ENCODE measurements around the gene UNC50.
A peak's percentile ranks its signal among the peaks of the same experiment; 100 is the strongest.
"Not testable (repeated sequence)": the region's sequence is repeated elsewhere in the genome, so short reads cannot be mapped to it uniquely, and the experiment has no call there.

Gene UNC50

DNA sequence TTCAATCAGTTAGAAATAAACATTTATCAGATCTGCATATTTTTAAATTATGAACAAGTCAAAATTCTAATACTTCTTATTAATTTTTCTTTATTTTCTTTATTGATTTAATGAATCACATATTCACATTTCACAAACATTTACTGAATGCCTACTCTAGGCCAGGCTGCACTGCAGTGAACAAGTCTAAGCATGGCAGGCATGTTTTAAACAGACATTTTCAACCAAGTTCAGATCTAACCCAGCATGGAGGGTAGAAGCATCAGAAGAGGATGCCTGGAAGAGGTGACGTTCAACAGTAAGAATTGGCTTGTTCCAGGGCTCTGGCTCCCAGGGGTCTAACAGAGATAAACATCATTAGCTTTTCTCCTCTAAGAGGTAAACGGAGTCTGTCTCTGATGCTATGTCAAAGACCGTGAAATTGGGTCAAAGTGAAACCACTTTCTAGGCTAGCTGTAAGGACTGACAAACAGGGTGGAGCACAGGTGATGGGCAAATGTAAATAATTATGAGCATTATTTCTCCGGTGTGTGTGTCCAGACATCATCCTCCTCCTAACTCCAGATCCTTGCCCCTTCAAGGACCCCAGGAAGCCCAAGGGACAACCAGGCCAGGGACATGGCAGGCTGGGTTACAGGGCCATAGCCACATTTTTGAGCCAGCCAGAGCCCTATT is 50.6 kb downstream of the UNC50 start:
- H3K27ac ChIP-seq, result no peak overlapping the region
- DNase-seq (ENCODE audit: low read depth, low spot score), result no peak

DNA sequence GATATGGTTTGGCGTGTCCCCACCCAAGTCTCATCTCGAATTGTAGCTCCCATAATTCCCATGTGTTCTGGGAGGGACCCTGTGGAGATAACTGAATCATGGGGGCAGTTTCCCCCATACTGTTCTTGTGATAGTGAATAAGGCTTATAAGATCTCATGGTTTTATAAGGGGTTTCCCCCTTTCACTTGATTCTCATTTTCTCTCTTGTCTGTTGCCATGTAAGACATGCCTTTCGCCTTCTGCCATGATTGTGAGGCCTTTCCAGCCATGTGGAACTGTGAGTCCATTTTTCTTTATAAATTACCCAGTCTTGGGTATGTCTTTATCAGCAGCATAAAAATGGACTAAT is 51.1 kb downstream of the UNC50 start:
- H3K27ac ChIP-seq; DNase-seq (ENCODE audit: low read depth, low spot score): not testable (repeated sequence)

DNA sequence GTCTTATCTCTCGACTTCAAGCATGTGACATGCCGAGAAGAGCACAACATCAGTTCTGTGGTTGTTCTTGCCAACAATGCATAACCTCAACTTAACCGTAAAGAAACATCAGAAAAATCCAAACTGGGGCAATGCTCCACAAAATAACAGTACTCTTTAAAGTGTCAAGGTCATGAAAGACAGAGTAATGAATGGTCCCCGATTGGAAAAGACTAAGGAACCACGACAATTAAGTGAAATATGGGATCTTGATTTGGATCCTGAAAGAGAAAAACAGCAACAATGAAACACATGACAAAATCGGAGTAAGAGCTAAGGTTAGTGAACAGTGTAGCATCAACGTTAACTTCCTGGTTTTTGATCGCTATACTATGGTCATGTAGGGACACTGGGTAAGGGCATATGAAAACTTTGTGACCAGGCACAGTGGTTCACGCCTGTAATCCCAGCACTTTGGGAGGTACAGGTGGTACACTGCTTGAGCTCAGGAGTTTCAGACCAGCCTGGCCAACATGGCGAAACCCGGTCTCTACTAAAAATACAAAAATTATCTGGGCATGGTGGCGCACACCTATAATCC is 55.2 kb downstream of the UNC50 start:
- H3K27ac ChIP-seq, result peak overlapping the region; percentile 84

DNA sequence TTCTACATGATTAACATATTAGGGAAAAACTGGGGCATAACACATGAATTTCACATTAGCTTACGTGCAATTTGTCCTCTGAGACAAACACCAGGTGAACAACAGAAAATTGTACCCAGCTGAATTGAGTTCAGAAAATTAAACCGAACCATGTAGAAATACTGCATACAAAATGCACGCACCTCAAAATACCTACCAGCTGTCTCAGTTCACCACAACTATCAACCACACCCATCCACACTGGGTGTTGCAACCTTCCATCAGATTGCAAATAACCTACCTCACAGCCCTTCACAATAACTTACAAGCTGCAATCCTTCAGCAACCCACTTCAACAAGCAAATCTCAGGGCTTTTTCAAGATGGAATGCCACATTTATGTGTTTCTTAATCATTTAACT is 55.9 kb downstream of the UNC50 start:
- DNase-seq (ENCODE audit: low read depth, low spot score), result peak; percentile 61
- peak overlapping the region; percentile 84 for H3K27ac ChIP-seq

More for the DNA sequence above, 55.2 kb downstream of the UNC50 start:
- DNase-seq (ENCODE audit: low read depth, low spot score), result no peak

DNA sequence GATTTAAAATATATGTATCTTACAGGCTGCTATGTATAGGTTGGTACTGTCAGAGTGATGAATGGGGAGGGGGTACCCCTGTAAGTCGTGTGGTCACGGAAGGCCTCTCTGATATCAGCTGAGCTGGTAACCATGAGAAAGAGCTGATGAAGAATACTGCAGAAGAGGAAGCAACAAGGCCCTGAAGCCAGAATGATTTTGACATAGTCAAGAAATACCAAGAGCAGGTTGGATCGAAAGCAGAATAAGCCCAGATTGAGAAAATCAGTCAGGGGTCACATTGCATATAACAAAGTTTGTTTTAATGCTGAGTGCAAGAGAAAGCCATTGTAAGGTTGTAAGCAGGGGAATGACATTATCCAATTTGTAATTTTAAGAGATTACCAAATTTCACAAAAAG is 57.3 kb downstream of the UNC50 start:
- no peak for DNase-seq (ENCODE audit: low read depth, low spot score)
- H3K27ac ChIP-seq, result no peak overlapping the region
